Osteoblast (primary cell): ENCODE data around the gene PCDHA5. TPM values are rescaled to one million over a fixed set of nuclear protein-coding genes. Genes with fewer than 3 reads are reported as not detected.
"Not testable (repeated sequence)": the region's sequence is repeated elsewhere in the genome, so short reads cannot be mapped to it uniquely, and the experiment has no call there.

ENCODE experiments used
- DNase-seq: peaks from one replicate; pipeline ENCODE4 v3.0.0; 2011; ENCODE audit warnings: low spot score, mixed read lengths; ENCODE audit not compliant: insufficient read length; ENCODE audit errors: missing footprints
- H2AFZ ChIP-seq: 2 replicates; pipeline ENCODE4 v1.6.0; 2011; ENCODE audit warnings: mild to moderate bottlenecking, low read length
- H3K27ac ChIP-seq: 2 replicates; pipeline ENCODE4 v1.5.1; 2011; ENCODE audit warnings: mild to moderate bottlenecking, low read depth, low read length, moderate library complexity
- H3K27me3 ChIP-seq: 2 replicates; pipeline ENCODE4 v1.6.0; 2012; ENCODE audit warnings: mild to moderate bottlenecking, control low read depth, inconsistent platforms, low read length, moderate library complexity; ENCODE audit not compliant: insufficient read depth
- H3K36me3 ChIP-seq: 2 replicates; pipeline ENCODE4 v1.5.1; 2011; ENCODE audit warnings: mild to moderate bottlenecking, low read length, control low read depth, moderate library complexity; ENCODE audit not compliant: insufficient read depth
- H3K4me1 ChIP-seq: 2 replicates; pipeline ENCODE4 v1.5.1; 2011; ENCODE audit warnings: mild to moderate bottlenecking, low read length, control low read depth, moderate library complexity; ENCODE audit not compliant: insufficient read depth
- H3K4me2 ChIP-seq: 2 replicates; pipeline ENCODE4 v1.6.0; 2011; ENCODE audit warnings: mild to moderate bottlenecking, low read length; ENCODE audit not compliant: insufficient read depth
- H3K4me3 ChIP-seq: fragments of 200-600 bp; sonication (generic); 3 replicates; pipeline ENCODE4 v1.5.1; 2012; ENCODE audit warnings: mild to moderate bottlenecking, low read length, inconsistent platforms; ENCODE audit not compliant: insufficient read depth
- H3K79me2 ChIP-seq: 2 replicates; pipeline ENCODE4 v1.6.0; 2012; ENCODE audit warnings: mild to moderate bottlenecking, low read length, control low read depth, inconsistent platforms; ENCODE audit not compliant: insufficient read depth
- H3K9me3 ChIP-seq: 2 replicates; pipeline ENCODE4 v1.5.1; 2011; ENCODE audit warnings: low read depth, low read length, control low read depth
- H4K20me1 ChIP-seq: 2 replicates; pipeline ENCODE4 v1.6.0; 2012; ENCODE audit warnings: mild to moderate bottlenecking, low read length, control low read depth; ENCODE audit not compliant: insufficient read depth
- CTCF ChIP-seq: IDR thresholded peaks from 2 replicates; pipeline ENCODE4 v1.5.1; 2011; ENCODE audit warnings: mild to moderate bottlenecking, low read depth, low read length, moderate library complexity; ENCODE audit errors: extremely low read depth
- total RNA-seq: library from RNA; depleted of rRNA; stranded (reverse); fragments of >200 nt; gene quantifications from 2 replicates; pipeline ENCODE4 v1.2.3, GENCODE V29; 2012

PCDHA5 gene
- total RNA-seq, 1 donor = under 0.01 TPM

GRCh38 chr5:140849831-140850634 lies 28.6 kb downstream of the PCDHA5 start:
- not testable (repeated sequence) for H3K9me3 ChIP-seq, H3K27ac ChIP-seq, H3K79me2 ChIP-seq, H3K27me3 ChIP-seq, H3K4me2 ChIP-seq, H4K20me1 ChIP-seq, H2AFZ ChIP-seq, H3K4me1 ChIP-seq, H3K36me3 ChIP-seq, H3K4me3 ChIP-seq, DNase-seq

- no peak within 1 kb of the TSS for H3K4me3 ChIP-seq
- H4K20me1 ChIP-seq = no peaks in the 10 kb centered on the region
- TF ChIP-seq CTCF = peak; percentile 5
- no peak within 1 kb of the TSS for H3K27ac ChIP-seq
- no peak within 1 kb of the TSS for H2AFZ ChIP-seq
- H3K36me3 ChIP-seq = no peaks in the 10 kb centered on the region
- H3K79me2 ChIP-seq = no peaks in the 10 kb centered on the region
- no peaks in the 10 kb centered on the region for H3K27me3 ChIP-seq
- DNase-seq = no peak
- no peaks in the 10 kb centered on the region for H3K9me3 ChIP-seq
- H3K4me2 ChIP-seq = no peak within 1 kb of the TSS
- H3K4me1 ChIP-seq = no peaks in the 10 kb centered on the region
Observed at GRCh38 chr5:140855772-140856674, 34.6 kb downstream of the PCDHA5 start, which contains the start of gene PCDHA10. Gene PCDHA10 (plus strand): TSS chr5:140855897. CDS start chr5:140856049, 152 bp downstream.

- no peaks in the 10 kb centered on the region for H3K9me3 ChIP-seq
- H3K4me2 ChIP-seq = no peak overlapping the region
- no peaks in the 10 kb centered on the region for H3K4me1 ChIP-seq
- H2AFZ ChIP-seq = no peak overlapping the region
- no peak overlapping the region for H3K4me3 ChIP-seq
- H3K36me3 ChIP-seq = no peaks in the 10 kb centered on the region
- no peak for DNase-seq
- TF ChIP-seq CTCF = no peak
- H4K20me1 ChIP-seq = no peaks in the 10 kb centered on the region
- no peaks in the 10 kb centered on the region for H3K27me3 ChIP-seq
- H3K27ac ChIP-seq = no peak overlapping the region
- no peaks in the 10 kb centered on the region for H3K79me2 ChIP-seq
Observed at GRCh38 chr5:140857177-140857986, 36.0 kb downstream of the PCDHA5 start.

- DNase-seq = no peak
- H3K79me2 ChIP-seq = no peaks in the 10 kb centered on the region
- H3K4me2 ChIP-seq = no peak overlapping the region
- H3K27ac ChIP-seq = no peak overlapping the region
- no peak overlapping the region for H3K4me3 ChIP-seq
- no peaks in the 10 kb centered on the region for H3K4me1 ChIP-seq
- H3K9me3 ChIP-seq = no peaks in the 10 kb centered on the region
- H3K27me3 ChIP-seq = no peaks in the 10 kb centered on the region
- H4K20me1 ChIP-seq = no peaks in the 10 kb centered on the region
- TF ChIP-seq CTCF = no peak
- H3K36me3 ChIP-seq = no peaks in the 10 kb centered on the region
- no peak overlapping the region for H2AFZ ChIP-seq
Observed at GRCh38 chr5:140857987-140858240, 36.5 kb downstream of the PCDHA5 start.
